COLO829 (cell line): ENCODE measurements around the gene ALOX15.
"Not testable (repeated sequence)": the region's sequence is repeated elsewhere in the genome, so short reads cannot be mapped to it uniquely, and the experiment has no call there.

Experiments used
- DNase-seq: peaks from one replicate; pipeline ENCODE4 v3.0.0; 2012; ENCODE audit warnings: low spot score

Gene ALOX15

DNA sequence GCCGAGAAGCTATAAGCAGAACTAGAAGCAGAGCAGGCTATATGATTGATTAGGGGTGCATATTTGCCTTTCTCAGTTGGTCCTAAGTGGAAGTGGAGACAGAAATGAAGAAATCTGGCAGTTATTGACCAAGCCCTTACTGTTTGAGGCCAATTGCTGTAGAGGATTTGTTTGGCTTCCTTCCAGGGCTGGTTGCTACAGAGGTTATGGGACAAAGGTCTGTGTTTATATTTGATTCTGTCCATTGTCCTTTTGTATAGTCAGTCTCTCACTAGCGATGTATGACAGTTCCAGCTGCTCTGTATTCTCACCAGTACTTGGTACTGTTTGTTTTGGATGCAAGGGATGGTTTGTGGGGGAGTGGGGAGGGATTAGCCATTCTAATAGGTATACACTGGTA, 7.3 kb upstream of the ALOX15 start:
- DNase-seq = no peak

DNA sequence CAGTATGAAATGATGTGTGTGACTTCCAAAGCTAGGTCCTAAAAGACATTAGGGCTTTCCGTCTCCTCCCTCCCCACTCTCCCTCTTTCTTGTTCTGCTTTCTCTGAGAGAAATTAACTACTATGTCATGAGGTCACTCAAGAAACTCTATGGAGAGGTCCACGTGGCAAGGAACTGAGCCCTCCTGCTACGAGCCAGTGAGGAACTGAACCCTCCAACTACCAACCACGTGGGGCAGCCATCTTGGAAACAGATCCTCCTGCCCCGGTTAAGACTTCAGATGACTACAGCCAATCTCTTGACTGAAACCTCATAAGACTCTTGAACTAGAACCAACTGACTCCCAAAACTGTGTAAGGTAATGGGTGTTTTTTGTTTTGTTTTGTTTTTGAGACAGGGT, 4.2 kb upstream of the ALOX15 start:
- DNase-seq = no peak

DNA sequence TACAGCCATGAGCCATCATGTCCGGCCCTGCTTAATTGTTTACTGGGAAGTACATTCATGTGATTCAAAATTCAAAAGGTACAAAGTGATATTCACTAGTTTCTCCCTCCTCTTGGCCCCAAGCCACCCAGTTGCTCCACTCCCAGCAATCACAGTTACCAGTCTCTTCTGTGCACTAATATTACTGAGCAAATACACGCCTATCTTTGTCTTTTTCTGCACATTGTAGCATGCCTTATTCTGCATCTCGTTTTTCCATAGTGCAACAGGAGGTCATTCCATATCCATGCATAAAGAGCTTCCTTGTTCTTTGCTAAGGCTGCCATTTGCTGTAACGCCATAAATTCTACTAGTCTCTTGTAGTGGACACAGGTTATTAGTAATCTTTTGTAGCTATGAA, 2.2 kb upstream of the ALOX15 start:
- peak; percentile 95 for DNase-seq

DNA sequence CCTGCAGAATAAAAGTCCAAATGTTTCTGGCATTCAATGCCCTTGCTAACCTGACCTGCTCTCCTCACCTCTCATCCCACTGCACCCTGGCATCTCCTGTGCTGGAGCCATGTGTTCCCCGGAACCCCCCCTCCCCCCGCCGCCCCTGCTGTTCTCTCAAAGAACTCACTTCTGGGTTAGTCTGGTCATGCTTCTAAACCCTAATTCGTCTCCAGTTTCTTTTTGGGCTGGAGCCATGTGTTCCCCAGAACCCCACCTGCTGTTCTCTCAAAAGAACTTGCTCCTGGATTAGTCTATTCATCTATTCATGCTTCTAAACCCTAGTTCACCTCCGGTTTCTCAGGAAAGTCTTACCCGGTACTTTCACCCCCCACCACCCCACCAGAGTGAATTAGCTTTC, 808 bp upstream of the ALOX15 start:
- no peak for DNase-seq

DNA sequence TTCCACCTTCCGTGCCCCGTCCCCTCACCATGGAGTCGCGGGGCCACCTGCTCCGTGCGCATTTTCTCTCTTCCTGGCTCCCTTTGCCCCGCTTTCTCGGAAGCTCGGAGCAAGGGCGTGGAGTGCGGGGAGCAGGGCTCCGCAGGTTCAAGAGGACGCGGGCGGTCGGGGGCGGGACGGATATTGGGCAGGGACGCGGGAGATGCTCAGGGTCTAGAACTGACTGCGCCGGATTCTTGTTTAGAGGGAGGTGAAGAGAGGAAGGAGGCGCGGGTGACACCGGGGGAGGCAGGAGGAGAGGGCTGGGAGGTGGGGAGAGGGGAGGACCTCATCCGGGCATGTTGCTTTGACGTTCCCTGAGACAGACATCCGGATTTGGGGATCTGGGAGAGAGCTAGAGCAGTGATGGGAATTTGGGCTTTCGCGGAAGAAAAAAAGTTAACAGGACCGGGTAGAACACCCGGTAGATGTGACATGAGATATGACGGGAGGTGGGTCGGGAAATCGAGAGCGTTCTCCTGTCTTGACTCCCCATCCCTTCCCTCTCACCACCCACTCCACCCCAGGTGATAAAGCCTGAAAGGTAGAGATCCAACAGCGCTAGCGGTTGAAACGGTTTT, 799 bp downstream of the ALOX15 start:
- not testable (repeated sequence) for DNase-seq

DNA sequence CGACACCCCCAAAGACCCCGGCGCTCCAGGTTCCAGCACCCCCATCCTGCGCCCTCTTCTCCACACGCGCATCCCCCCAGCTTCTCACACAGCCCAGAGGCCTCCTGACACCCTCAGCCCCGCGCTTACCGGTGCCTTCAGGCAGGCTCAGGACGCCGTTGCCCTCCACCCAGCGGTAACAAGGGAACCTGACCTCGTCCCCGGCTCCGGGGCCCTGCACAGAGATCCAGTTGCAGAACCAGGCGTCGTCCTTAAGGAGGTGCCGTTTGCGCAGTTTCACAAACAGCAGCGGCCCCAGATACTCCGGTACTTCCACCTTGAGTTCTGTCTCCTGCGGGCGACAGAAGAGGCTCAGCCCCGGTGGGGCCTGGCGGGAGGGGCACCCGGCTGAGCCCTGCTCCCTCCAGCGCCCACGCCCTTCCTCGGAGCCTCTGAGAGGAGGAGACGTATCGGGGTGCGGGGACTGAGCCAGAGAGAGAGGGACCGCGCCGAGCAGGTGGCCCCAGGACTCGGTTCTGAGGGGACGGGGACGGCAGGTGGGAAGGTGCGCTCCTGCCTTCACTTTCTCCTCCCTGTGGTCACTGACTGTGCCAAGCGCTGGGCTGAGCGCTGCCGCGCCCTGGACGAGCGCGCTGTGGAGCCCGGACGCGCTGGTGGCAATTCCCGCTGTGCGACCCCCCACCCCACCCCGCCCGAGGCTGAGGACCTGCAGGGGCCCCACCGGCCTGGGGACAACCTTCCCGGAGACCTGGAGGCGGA, 2.0 kb downstream of the ALOX15 start:
- DNase-seq = not testable (repeated sequence)

DNA sequence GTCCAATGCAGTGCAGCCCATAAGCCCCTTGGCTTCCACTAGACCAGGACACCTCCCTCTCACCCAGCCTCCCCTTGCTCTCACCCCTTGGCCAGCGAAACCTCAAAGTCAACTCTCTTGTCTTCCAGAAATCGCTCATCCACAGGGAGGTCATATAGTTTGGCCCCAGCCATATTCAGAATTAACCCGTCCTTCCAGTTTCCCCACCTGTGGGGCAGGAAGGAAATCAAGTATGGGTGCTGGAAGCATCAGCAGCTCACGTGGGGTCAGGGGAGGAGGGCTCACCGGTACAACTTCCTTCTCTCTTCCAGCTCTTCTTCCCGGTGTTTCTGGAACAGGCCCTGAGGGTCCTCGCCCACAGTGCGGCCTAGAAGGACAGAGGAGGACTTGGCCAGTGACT, 2.7 kb downstream of the ALOX15 start:
- not testable (repeated sequence) for DNase-seq

DNA sequence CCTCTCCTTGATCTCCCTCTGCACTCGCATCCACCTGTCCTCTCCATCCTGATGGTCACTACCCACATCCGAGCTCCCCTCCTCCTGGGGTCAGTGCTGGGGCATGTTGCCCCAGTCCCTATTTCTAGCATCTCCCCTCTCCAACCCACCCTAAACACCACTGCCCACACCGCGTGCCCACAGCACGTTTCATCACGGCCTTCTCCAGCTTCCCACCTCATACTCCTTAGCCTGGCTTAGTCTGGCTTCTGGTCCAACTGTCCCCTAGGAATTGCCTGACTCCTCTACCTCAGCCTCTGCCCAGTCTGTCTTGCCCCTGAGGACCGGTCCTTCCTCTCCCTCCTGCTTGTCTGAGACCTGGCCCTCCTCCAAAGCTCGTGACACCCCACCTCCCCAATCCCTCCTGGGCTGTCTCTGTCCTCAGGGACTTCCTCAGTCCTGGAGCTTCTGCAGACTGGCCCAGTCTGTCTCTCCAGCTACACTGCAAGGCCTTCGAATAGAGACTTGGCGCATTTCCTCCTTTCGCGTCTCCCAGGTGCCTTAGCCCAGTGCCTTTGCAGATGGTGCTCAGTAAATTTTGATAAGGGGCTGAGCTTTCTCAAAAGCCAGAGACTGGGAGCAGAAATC, 4.9 kb downstream of the ALOX15 start:
- no peak for DNase-seq

DNA sequence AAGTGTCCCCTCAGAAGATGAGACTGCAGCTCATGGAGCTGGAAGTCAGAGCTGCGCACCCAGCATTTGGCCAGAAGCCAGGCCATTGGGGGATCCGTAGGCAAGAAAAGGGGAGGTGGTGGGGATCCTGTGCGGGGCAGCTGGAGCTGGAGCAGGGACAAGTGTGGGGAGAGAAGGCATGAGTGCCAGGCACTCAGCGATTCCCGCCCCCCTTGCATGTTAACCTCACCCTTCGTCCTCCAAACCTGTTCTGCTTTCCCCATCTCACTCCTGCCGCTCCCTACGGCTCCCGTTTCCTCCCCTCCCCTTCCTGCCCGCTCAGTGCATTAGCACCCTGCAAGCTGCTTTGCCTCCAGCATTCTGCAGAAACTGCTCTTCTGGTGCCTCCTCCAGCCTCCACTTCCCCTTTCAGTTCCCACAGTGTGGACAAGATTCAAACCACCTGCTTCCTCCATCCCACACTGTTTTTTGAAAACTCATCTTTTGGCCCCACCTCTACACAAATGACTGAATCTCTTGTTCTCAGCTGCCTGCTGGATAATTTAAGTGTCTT, 5.6 kb downstream of the ALOX15 start:
- no peak for DNase-seq

DNA sequence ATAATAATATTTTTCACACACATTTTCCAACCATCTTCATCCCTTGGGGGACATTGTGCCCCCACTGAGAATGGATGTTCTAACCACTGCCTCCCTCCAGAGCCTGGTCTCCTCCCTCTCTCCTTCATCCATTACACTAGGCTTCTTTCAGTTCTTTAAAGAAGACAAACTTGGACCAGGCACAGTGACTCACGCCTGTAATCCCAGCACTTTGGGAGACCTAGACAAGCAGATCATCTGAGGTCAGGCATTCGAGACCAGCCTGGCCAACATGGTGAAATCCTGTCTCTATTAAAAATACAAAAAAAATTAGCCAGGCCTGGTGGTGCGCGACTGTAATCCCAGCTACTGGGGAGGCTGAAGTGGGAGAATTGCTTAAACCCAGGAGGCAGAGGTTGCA, 6.5 kb downstream of the ALOX15 start:
- no peak for DNase-seq

DNA sequence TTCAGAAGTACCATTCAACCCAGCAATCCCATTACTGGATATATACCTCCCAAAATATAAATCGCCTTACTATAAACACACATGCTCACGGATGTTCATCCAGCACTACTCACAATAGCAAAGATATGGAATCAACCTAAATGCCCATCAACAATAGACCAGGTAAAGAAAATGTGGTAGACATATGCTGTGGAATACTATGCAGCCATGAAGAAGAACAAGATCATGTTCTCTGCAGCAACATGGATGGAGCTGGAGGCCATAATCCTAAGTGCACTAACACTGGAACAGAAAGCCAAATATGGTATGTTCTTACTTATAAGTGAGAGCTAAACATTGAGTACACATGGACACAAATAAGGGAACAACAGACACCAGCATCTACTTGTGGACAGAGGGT, 7.8 kb downstream of the ALOX15 start:
- DNase-seq = no peak

DNA sequence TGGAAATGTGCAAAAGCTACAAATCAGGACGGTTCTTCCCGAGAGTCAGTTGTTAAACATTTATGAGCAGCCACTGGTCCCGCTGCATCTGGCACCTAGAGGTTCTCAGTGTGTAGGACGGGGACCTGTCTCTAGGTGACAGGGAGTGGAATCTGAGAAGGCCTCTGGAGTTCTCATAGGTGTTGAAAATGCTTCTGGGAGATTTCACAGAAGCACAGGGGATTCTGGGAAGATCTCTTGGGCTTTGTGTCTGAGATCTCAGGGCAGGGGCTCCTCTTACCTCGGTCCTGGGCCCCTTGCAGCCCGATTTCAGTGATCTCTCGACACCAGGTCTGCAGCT, 8.9 kb downstream of the ALOX15 start:
- no peak for DNase-seq

DNA sequence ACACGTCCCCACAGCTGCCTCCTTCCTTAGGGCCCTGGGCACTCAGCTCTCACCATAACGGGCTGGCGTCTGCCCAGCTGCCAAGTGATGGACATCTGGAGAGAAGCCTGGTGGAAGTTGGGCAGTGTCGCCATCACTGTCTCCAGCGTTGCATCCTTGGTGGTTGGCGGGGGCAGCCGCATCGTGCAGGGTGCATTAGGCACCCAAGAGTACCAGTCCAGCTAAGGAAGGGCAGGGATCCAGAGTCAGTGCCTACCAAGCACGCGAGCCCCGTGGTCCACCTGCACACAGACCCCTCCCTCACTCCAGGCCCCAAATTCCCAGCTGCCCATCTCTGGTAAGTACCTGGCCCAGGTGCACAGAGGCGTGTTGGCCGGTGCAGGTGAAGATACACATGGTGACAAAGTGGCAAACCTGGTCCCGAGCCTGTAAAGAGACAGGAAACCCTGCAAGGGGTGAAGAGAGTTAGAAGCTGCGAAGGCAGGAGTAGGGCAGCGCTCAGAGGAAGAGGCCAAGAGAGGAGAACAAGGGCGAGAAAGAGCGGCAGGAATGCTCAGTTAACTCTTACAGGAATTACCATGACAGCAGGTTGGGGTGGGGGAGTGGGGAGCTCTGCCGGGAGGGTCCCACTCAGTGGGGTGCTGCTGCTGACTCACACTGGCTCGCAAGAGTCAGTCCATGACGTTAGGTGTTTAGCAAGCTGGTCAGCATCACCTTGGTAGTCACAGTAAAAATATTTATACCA, 9.5 kb downstream of the ALOX15 start:
- DNase-seq = no peak

DNA sequence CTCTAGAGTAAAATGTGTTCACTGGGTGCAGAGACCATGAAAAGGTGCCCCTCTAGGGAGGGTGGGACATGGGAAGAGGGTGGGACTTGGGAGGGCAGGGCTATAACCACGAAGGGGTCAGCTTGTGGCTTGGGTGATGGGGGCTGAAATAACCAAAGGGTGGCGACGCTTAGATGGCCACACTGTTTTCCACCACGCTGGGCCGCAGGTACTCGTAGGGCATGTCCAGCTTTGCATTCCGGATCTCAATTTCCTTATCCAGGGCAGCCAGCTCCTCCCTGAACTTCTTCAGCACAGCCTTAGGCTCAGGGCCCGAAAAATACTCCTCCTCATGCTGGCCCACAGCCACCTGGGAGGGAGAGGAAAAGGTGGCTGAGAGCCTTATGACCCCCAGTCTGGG, 10.0 kb downstream of the ALOX15 start:
- no peak for DNase-seq

DNA sequence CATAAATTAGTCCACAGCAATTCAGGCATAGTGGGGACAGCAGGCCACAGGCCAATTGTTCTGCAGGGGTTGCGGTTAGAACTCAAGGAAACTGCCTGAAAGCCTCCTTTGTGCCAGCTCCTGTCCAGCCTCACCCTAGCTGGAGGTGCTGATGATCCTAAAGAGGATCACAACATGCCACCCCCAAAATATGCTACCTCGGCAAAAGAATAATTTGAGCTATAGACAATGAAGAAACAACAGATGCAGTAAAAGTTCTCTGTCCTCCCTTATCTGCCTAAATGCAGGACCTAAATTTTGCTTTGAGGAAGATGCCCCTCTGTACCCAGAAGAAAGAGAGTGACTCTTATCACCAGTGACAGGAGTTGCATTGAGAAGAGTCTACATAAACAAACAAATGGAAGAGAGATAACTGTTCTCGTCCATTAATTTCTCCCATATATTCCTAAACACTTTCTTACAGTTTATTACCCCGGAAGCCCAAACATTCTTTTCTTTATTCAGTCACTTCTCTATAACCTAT, 14.7 kb downstream of the ALOX15 start:
- DNase-seq = no peak

DNA sequence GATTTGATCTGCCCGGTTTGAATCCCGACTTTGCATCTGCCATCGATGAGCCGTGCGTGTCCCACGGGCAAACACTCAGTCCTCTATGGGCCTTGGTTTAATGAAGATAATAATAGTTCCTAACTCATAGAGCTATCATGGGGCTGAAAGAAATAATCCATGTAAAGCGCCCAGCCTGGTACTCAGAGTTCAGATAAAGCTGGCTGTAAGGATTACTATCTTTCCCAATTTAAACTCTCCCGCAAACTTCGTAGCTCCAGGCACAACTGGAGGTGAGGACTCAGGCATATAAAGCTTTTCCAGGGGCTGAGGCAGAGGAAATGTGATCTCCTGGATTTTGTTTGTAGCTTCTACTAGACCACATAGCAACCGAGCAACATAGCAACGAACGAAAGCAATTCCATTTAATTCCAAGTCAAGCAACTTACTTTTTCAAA, 16.3 kb downstream of the ALOX15 start:
- DNase-seq = no peak

DNA sequence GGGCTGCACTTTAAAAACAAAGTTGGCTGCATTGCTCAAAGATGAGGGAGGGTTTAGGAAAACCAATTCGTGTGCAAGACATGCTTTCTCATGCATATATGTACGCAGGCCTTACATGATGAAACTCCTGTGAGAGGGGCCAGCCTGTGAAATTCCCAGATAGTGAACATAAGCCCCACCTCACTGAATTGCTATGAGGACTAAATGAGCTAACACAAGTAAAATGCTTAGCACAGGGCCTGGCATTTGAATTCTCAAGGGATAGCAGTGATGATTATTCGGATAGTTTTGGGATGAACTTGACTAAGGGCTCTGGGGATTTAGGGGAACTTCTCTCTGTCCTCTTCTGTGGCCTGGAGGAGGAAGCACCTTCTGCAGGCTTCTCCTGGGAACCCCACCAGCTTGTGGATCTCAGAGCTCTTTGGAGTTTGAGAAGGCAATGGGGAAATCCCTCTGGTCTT, 17.0 kb downstream of the ALOX15 start:
- not testable (repeated sequence) for DNase-seq

DNA sequence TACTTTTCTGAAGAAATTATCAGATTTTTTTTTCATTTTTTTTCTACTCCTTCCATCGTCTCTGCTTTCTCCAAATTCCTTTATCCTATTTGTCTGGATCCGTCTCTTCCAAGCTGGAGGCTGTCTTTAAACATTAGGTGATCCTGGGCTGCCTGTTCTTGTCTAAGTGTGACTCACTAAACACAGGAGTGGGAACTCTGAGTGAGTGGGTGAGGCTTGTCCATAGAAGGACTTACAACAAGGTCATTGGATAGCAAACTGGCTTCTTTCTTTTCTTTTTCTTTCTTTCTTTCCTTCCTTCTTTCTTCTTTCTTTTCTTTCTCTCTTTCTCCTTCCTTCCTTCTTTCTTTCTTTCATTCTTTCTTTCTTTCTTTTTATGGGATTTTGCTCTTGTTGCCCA, 18.2 kb downstream of the ALOX15 start:
- DNase-seq = no peak

DNA sequence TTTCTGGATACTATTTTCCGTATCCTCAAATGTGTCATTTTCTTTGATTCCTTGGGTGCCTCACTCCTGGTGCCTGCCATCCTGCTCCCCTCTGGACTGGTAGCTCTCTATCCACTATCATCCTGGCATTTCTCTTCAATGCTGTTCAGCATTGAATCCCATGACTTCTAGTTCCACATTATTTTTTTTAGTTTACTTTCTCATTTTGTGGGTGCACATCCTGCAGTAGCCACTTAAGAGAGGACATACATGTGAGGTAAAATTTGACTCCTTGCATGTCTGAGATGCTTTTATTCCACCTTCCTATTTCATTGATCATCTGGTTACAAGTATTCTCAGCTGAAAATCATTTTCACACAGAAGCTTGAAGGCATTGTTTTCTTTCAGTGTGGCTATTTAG, 19.1 kb downstream of the ALOX15 start:
- no peak for DNase-seq

DNA sequence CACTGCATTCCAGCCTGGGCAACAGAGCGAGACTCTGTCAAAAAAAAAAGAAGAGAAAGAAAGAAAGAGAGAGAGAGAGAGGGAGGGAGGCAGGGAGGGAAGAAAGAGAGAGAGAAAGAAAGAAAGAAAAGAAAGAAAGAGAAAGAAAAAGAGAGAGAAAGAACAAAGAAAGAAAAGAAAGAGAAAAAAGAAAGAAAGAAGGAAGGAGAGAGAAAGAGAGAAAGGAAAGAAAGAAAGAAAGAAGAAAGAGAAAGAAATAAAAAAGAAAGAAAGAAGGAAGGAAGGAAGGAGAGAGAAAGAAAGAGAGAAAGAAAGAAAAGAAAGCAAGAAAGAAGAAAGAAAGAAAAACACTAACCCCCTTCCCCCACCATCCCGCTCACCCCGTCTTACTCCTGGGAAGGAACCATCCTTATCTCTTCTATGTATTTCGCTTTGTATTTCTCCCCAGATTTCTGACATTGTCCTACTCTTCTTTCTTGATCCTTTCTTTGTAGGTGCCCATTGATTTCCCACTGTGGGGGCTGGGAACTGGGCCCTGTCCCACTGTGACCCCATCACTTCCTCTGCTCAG, 20.9 kb downstream of the ALOX15 start:
- no peak for DNase-seq

DNA sequence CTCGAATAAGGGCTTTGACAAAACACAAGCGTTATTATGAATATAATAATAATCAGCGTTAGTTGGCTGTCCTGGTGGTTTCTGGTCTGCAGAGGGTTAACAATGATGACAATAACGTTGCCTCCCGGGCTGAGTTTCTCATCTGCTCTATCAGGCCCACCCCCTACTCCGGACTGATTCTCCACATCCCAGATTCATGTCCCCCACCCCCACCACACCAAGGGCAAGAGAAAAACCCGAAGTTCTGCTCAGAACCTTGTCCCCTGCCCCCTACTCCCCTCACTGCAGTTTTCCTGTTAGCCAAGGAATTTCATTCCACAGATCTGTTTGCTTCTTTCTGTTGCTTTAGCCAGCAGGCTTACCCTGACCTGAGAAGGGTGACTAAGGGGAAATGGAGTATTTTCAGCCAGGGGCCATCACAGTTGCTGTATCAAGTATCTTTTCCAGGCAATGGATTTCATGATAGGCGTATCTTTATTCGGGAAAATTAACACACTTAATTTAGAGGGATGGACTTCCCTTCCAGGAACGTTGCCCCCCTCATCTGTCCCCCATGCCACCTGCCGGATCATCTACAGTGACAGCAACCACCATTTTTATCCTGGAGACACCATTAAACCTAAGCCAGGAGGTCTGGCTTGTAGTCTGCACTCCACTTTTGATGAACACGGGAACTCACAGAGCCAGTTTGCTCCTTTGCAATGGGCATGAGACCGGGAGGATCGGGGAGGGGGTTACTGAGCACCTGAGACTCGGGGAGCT, 23.7 kb downstream of the ALOX15 start:
- DNase-seq = no peak
